HG02981 (cell line): ENCODE results near the gene FGR.
"Not testable (repeated sequence)": the region's sequence is repeated elsewhere in the genome, so short reads cannot be mapped to it uniquely, and the experiment has no call there.

ENCODE experiments used
- ATAC-seq: cut with Tn5 transposase; IDR thresholded peaks from one replicate; pipeline ENCODE4 v1.9.1; 2021; ENCODE audit warnings: mild to moderate bottlenecking, moderate library complexity; ENCODE audit not compliant: unreplicated experiment

The FGR gene

GRCh38 chr1:27634985-27635367 is at the start of gene FGR:
Gene FGR, minus strand, starts transcription at chr1:27635185. Its CDS starts 11,269 bp downstream, at chr1:27623916.
- no peak for ATAC-seq

GRCh38 chr1:27684176-27684575 is 49.2 kb upstream of the FGR start:
- ATAC-seq: no peak

- no peak for ATAC-seq
Observed at GRCh38 chr1:27682351-27682944, 47.5 kb upstream of the FGR start.

GRCh38 chr1:27681580-27681979 is 46.6 kb upstream of the FGR start:
- not testable (repeated sequence) for ATAC-seq

GRCh38 chr1:27680225-27680791 is 45.3 kb upstream of the FGR start:
- not testable (repeated sequence) for ATAC-seq

- ATAC-seq: no peak
Observed at GRCh38 chr1:27678747-27679146, 43.8 kb upstream of the FGR start.

- ATAC-seq: no peak
Observed at GRCh38 chr1:27676410-27676809, 41.4 kb upstream of the FGR start.

- ATAC-seq: no peak
Observed at GRCh38 chr1:27672750-27673112, 37.7 kb upstream of the FGR start.

- ATAC-seq: peak; percentile 87
Observed at GRCh38 chr1:27671964-27672749, 37.2 kb upstream of the FGR start, which contains the start of gene IFI6. Gene IFI6, minus strand, starts transcription at chr1:27672192. Its CDS starts 2,878 bp downstream, at chr1:27669314.

GRCh38 chr1:27669876-27670275 is 34.9 kb upstream of the FGR start:
- no peak for ATAC-seq

GRCh38 chr1:27668808-27669723 is 34.1 kb upstream of the FGR start:
- no peak for ATAC-seq

GRCh38 chr1:27668121-27668807 is 33.3 kb upstream of the FGR start:
- ATAC-seq: no peak

GRCh38 chr1:27666791-27667254 is 31.8 kb upstream of the FGR start:
- no peak for ATAC-seq

- ATAC-seq: no peak
Observed at GRCh38 chr1:27666294-27666693, 31.3 kb upstream of the FGR start.

- no peak for ATAC-seq
Observed at GRCh38 chr1:27665016-27665651, 30.1 kb upstream of the FGR start.

- no peak for ATAC-seq
Observed at GRCh38 chr1:27664291-27664690, 29.3 kb upstream of the FGR start.

- peak; percentile 36 for ATAC-seq
Observed at GRCh38 chr1:27662707-27663393, 27.9 kb upstream of the FGR start.

- no peak for ATAC-seq
Observed at GRCh38 chr1:27662261-27662660, 27.3 kb upstream of the FGR start.

- no peak for ATAC-seq
Observed at GRCh38 chr1:27661412-27662075, 26.6 kb upstream of the FGR start.
